K562 (cell line): ENCODE results near the gene SH3D19. TPM values are rescaled to one million over a fixed set of nuclear protein-coding genes. Genes with fewer than 3 reads are reported as not detected.

Source experiments
- ATAC-seq: fragments of 200-7000 bp; cut with Tn5 transposase; 3 replicates; pipeline ENCODE4 v1.9.1; 2020; ENCODE audit warnings: moderate library complexity
- BruUV-seq: library from RNA; stranded (reverse); fragments of 400-500 nt; replicated peaks from 2 replicates; lab custom pipeline; 2021; lab: Mats Ljungman, UMichigan
- CTCF ChIA-PET: fragments of 300-600 bp; formaldehyde crosslinking; extraction: SDS; loops from one replicate; lab custom pipeline; 2021; ENCODE audit warnings: low intra/inter-chr PET ratio; lab: Yijun Ruan, JAX
- POLR2A ChIA-PET: fragments of 300-600, 350-650 bp; sonication (Branson Sonifier 250); formaldehyde crosslinking; extraction: SDS; loops from one replicate; lab custom pipeline; 2021; ENCODE audit warnings: antibody characterized with exemption, inconsistent platforms; lab: Yijun Ruan, JAX
- DNase-seq, 4 experiments: peaks; one replicate each; pipeline versions ENCODE4 v3.0.0 to v3.0.0-alpha.2; 2011 to 2018; ENCODE audit warnings: low spot score in 3 of 4, mixed read lengths in 3 of 4; ENCODE audit errors: extremely low read depth in 1 of 4
- FAIRE-seq: peaks from 2 replicates; lab custom pipeline; 2011; peaks lifted over from hg19 to GRCh38; lab: Jason Lieb, UNC
- H2AFZ ChIP-seq: 2 replicates; pipeline ENCODE4 v1.6.0; 2011; ENCODE audit warnings: low read depth, low read length, control low read depth, inconsistent platforms
- H3K27ac ChIP-seq: fragments of 200-600 bp; 3 replicates; pipeline ENCODE4 v1.8.0; 2011; ENCODE audit warnings: low read depth, mild to moderate bottlenecking, control low read depth, inconsistent platforms, low read length, moderate library complexity, mixed read lengths; ENCODE audit errors: extremely low read depth
- H3K27me3 ChIP-seq, 2 experiments: fragments of 300-600 bp in 1 of 2; 2 replicates in 1 of 2; 3 replicates in 1 of 2; pipeline versions ENCODE4 v1.6.0 to v1.8.0; 2011; ENCODE audit warnings: inconsistent platforms in 2 of 2, low read length in 2 of 2, mild to moderate bottlenecking in 1 of 2, mixed read lengths in 1 of 2, moderate library complexity in 1 of 2; ENCODE audit not compliant: control insufficient read depth in 2 of 2, insufficient read depth in 2 of 2
- H3K36me3 ChIP-seq: fragments of 300-600 bp; 3 replicates; pipeline ENCODE4 v1.8.0; 2011; ENCODE audit warnings: mild to moderate bottlenecking, low read length, inconsistent platforms; ENCODE audit not compliant: control insufficient read depth, insufficient read depth
- H3K4me1 ChIP-seq, 2 experiments: fragments of 200-600 bp in 1 of 2; replicated peaks in 1 of 2; 2 replicates in 1 of 2; 3 replicates in 1 of 2; pipeline versions ENCODE4 v1.5.1 to v1.8.0; 2011; ENCODE audit warnings: inconsistent platforms in 2 of 2, low read length in 2 of 2, mild to moderate bottlenecking in 1 of 2, mixed read lengths in 1 of 2, moderate library complexity in 1 of 2; ENCODE audit not compliant: control insufficient read depth in 2 of 2, insufficient read depth in 2 of 2
- H3K4me2 ChIP-seq: 2 replicates; pipeline ENCODE4 v1.6.1; 2011; ENCODE audit warnings: low read length, control low read depth, inconsistent platforms, mixed read lengths; ENCODE audit not compliant: insufficient read depth
- H3K4me3 ChIP-seq: fragments of 200-600 bp; sonication (generic), shearing (Covaris generic); 2 replicates; pipeline ENCODE4 v1.5.1; 2016; ENCODE audit warnings: control low read depth, inconsistent platforms
- H3K79me2 ChIP-seq: fragments of 200-600 bp; 3 replicates; pipeline ENCODE4 v1.8.0; 2011; ENCODE audit warnings: low read length, inconsistent platforms; ENCODE audit not compliant: control insufficient read depth, insufficient read depth
- H3K9ac ChIP-seq, 2 experiments: 2 replicates each; pipeline versions ENCODE4 v1.6.0 to v1.6.1; 2011; ENCODE audit warnings: low read depth in 2 of 2, low read length in 2 of 2, control low read depth in 1 of 2, inconsistent platforms in 1 of 2, mild to moderate bottlenecking in 1 of 2, mixed read lengths in 1 of 2; ENCODE audit not compliant: insufficient read depth in 1 of 2
- H3K9me1 ChIP-seq: one replicate; pipeline ENCODE4 v1.6.0; 2011; ENCODE audit warnings: inconsistent platforms, mild to moderate bottlenecking, low read length, moderate library complexity; ENCODE audit not compliant: control insufficient read depth, insufficient read depth
- H3K9me3 ChIP-seq: replicated peaks from 2 replicates; pipeline ENCODE4 v1.5.1; 2011; ENCODE audit warnings: low read depth, low read length, inconsistent platforms; ENCODE audit not compliant: control insufficient read depth, insufficient read depth
- H4K20me1 ChIP-seq: replicated peaks from 2 replicates; pipeline ENCODE4 v1.6.1; 2011; ENCODE audit warnings: low read length, inconsistent platforms, mixed read lengths; ENCODE audit not compliant: control insufficient read depth, insufficient read depth
- CBFA2T3 ChIP-seq: fragments of 450-650 bp; IDR thresholded peaks from 2 replicates; pipeline ENCODE4 v1.6.1; 2017
- CBX1 ChIP-seq: sonication (generic); IDR thresholded peaks from 2 replicates; pipeline ENCODE4 v1.6.1; 2016; ENCODE audit warnings: antibody characterized with exemption, low read depth, mild to moderate bottlenecking
- CBX8 ChIP-seq: fragments of 200-600 bp; sonication (generic); IDR thresholded peaks from 2 replicates; pipeline ENCODE4 v1.6.1; 2012; ENCODE audit warnings: borderline replicate concordance, mixed run types, low read depth, mild to moderate bottlenecking, moderate library complexity, mixed read lengths, low read length, control low read depth, inconsistent platforms; ENCODE audit not compliant: poor library complexity, severe bottlenecking; ENCODE audit errors: extremely low read depth
- ESRRB ChIP-seq: fragments of 250-450 bp; sonication (Bioruptor Pico); IDR thresholded peaks from 2 replicates; pipeline ENCODE4 v1.5.0; 2020; ENCODE audit warnings: mild to moderate bottlenecking, moderate library complexity, borderline replicate concordance
- FOXK2 ChIP-seq, 2 experiments: fragments of 450-650 bp; IDR thresholded peaks in 1 of 2; conservative IDR thresholded peaks in 1 of 2; 2 replicates each; pipeline ENCODE4 v1.6.1; 2016; ENCODE audit warnings: low read depth in 2 of 2, mild to moderate bottlenecking in 1 of 2
- MECOM ChIP-seq: fragments of 250-450 bp; sonication (Bioruptor Pico); IDR thresholded peaks from 2 replicates; pipeline ENCODE4 v1.8.0; 2022; ENCODE audit warnings: inconsistent platforms
- MYNN ChIP-seq, 2 experiments: sonication (generic); formaldehyde crosslinking in 1 of 2; IDR thresholded peaks; 2 replicates each; pipeline versions ENCODE4 v1.5.0 to v1.6.1; 2016 to 2020; ENCODE audit warnings: antibody characterized with exemption in 1 of 2, missing genetic modification reagents in 1 of 2
- NCOA1 ChIP-seq: fragments of 450-650 bp; IDR thresholded peaks from 2 replicates; pipeline ENCODE4 v1.6.1; 2016; ENCODE audit warnings: low read depth
- NFE2 ChIP-seq: IDR thresholded peaks from 2 replicates; pipeline ENCODE4 v1.6.1; 2014; ENCODE audit warnings: antibody characterized with exemption, low read depth
- WHSC1 ChIP-seq: IDR thresholded peaks from one replicate; pipeline ENCODE4 v1.6.1; 2012; ENCODE audit warnings: low read length, control low read depth, inconsistent platforms
- ZNF282 ChIP-seq: sonication (generic); formaldehyde crosslinking; IDR thresholded peaks from 2 replicates; pipeline ENCODE4 v1.8.1; 2023; ENCODE audit warnings: missing genetic modification reagents
- WGBS: fragments of 100-300 bp; shearing (Covaris generic); methylation state at CpG from one replicate; pipeline ENCODE4 v1.1.6; 2016; ENCODE audit warnings: low coverage, mixed read lengths; ENCODE audit not compliant: insufficient coverage; ENCODE audit errors: missing lambda C conversion rate; 5-methylcytosine and 5-hydroxymethylcytosine counted together
- in situ Hi-C: fragments of 300-500 bp; cut with MboI; formaldehyde crosslinking; loops from 4 replicates; pipeline ENCODE4 v1.15.0; 2018; ENCODE audit warnings: inconsistent platforms, mixed read lengths
- intact Hi-C: fragments of 100-400 bp; cut with micrococcal nuclease; formaldehyde crosslinking; loops from 2 replicates; pipeline ENCODE4 v1.14.2; 2022
- polyA plus RNA-seq, 8 experiments: library from polyadenylated mRNA; depleted of rRNA in 4 of 8; stranded (reverse) in 5 of 8; unstranded in 3 of 8; fragments of >200 nt; fragmentation: Nextera tagmentation in 2 of 8; fragmentation: Illumina TruSeq in 1 of 8; extraction: Ambion mirVana in 2 of 8; extraction: Trizol in 1 of 8; gene quantifications; 2 replicates each; pipeline versions ENCODE4 v1.2.1 to v1.2.3, GENCODE V29; 2011 to 2014; ENCODE audit warnings: inconsistent platforms in 1 of 8, missing spikeins in 1 of 8
- total RNA-seq, 7 experiments: library from RNA; depleted of rRNA in 6 of 7; stranded (reverse); fragments of >200 nt in 6 of 7; fragmentation: Illumina TruSeq in 2 of 7; extraction: Trizol in 2 of 7; gene quantifications; 2 replicates each; pipeline versions ENCODE4 v1.2.1 to v1.2.3, GENCODE V29; 2011 to 2021; ENCODE audit warnings: low replicate concordance in 1 of 7
- TF ChIP-seq, protein P1 (sequence below): fragments of 450-650 bp; formaldehyde crosslinking; IDR thresholded peaks from 2 replicates; pipeline ENCODE4 v1.4.0; 2022; ENCODE audit warnings: missing genetic modification characterization
- TF ChIP-seq, protein P2 (sequence below): fragments of 250-450 bp; sonication (Bioruptor Pico); IDR thresholded peaks from 2 replicates; pipeline ENCODE4 v1.4.0; 2020; ENCODE audit warnings: borderline replicate concordance

Gene SH3D19
- total and polyA plus RNA-seq, 9 of the 15 experiments (the other 6 are each of a cell fraction or from before 2014, with no cell fraction given), result 0.42 to 2.2 (median 1.1) TPM; not detected in 6

DNA sequence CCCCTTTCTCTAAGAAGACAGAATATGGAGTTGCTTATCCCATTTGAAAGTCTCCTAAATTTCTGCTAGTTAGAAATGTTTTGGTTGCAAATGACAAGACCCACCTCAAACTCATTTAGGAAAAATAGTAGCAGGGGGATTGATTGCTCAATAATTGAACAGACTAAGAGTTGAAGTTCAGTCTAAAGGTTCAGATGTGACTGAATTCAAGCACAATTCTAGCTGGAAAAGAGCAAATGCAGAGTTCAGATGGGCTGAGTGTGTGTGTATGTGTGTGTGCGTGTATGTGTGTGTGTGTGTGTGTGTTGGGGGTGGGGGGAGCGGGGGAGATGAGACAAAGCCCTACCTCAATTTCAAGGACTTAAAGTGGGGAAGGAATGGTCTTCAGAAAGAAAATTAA, 35.7 kb upstream of the SH3D19 start:
- ATAC-seq (no peak), DNase-seq (no peak), FAIRE-seq (no peak)
- H3K4me3 ChIP-seq, result no peak overlapping the region
- H3K79me2 ChIP-seq, result no peaks in the 10 kb centered on the region
- no peak for TF ChIP-seq NCOA1
- TF ChIP-seq MECOM, result no peak
- no peak for TF ChIP-seq ESRRB (CRISPR knock-in tag)
- TF ChIP-seq, protein P1, sequence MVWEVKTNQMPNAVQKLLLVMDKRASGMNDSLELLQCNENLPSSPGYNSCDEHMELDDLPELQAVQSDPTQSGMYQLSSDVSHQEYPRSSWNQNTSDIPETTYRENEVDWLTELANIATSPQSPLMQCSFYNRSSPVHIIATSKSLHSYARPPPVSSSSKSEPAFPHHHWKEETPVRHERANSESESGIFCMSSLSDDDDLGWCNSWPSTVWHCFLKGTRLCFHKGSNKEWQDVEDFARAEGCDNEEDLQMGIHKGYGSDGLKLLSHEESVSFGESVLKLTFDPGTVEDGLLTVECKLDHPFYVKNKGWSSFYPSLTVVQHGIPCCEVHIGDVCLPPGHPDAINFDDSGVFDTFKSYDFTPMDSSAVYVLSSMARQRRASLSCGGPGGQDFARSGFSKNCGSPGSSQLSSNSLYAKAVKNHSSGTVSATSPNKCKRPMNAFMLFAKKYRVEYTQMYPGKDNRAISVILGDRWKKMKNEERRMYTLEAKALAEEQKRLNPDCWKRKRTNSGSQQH (CRISPR knock-in tag), result no peak
- TF ChIP-seq CBX8, result no peak
- TF ChIP-seq, protein P2, sequence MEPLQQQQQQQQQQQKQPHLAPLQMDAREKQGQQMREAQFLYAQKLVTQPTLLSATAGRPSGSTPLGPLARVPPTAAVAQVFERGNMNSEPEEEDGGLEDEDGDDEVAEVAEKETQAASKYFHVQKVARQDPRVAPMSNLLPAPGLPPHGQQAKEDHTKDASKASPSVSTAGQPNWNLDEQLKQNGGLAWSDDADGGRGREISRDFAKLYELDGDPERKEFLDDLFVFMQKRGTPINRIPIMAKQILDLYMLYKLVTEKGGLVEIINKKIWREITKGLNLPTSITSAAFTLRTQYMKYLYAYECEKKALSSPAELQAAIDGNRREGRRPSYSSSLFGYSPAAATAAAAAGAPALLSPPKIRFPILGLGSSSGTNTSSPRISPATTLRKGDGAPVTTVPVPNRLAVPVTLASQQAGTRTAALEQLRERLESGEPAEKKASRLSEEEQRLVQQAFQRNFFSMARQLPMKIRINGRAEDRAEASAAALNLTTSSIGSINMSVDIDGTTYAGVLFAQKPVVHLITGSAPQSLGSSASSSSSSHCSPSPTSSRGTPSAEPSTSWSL (CRISPR knock-in tag), result no peak
- TF ChIP-seq CBFA2T3, result no peak
- TF ChIP-seq ZNF282 (CRISPR knock-in tag), result no peak
- TF ChIP-seq MYNN (IDR thresholded peaks at IDR 0.05), result no peak
- TF ChIP-seq MYNN (CRISPR knock-in tag; IDR thresholded peaks at IDR 0.05), result no peak
- TF ChIP-seq NFE2, result no peak
- no peak for TF ChIP-seq CBX1
- no peak for TF ChIP-seq WHSC1
- TF ChIP-seq FOXK2 (conservative IDR thresholded peaks at IDR 0.05 in 1 of 2, IDR thresholded peaks at IDR 0.05 in 1 of 2; ENCODE audit: low read depth in 2 of 2), result no peak
- intact Hi-C loops, result no loop called here
- CTCF ChIA-PET, result interaction anchor here (0.6 kb wide), 1 partner anchor 400 kb away, joined by 3 read pairs; the partner anchor contains the start of gene GATB
- H4K20me1 ChIP-seq, result no peaks in the 10 kb centered on the region
- no peaks in the 10 kb centered on the region for H3K4me1 ChIP-seq
- POLR2A ChIA-PET, result no interaction called here
- no peak overlapping the region for H3K27ac ChIP-seq
- H3K9me1 ChIP-seq, result no peaks in the 10 kb centered on the region
- H3K4me2 ChIP-seq, result no peak overlapping the region
- H3K9me3 ChIP-seq, result no peaks in the 10 kb centered on the region
- H2AFZ ChIP-seq, result no peak overlapping the region
- WGBS, result 0% methylated on average over 2 of the region's 2 CpGs
- H3K27me3 ChIP-seq, result no peaks in the 10 kb centered on the region
- no peaks in the 10 kb centered on the region for H3K36me3 ChIP-seq
- H3K9ac ChIP-seq, result no peak overlapping the region
- no TSS peak for BruUV-seq
- in situ Hi-C loops, result no loop called here
